Fibroblast of villous mesenchyme (primary cell): ENCODE data around the gene STX1A. TPM values are rescaled to one million over a fixed set of nuclear protein-coding genes. Genes with fewer than 3 reads are reported as not detected.

ENCODE experiments used
- DNase-seq: peaks from one replicate; pipeline ENCODE4 v3.0.0-alpha.2; 2010; ENCODE audit warnings: low read depth
- H3K4me3 ChIP-seq: 2 replicates; pipeline ENCODE4 v1.5.1; 2011; ENCODE audit warnings: low read depth, mild to moderate bottlenecking, low read length
- CTCF ChIP-seq: IDR thresholded peaks from 2 replicates; pipeline ENCODE4 v1.5.1; 2012; ENCODE audit warnings: low read depth, mild to moderate bottlenecking, low read length; ENCODE audit not compliant: insufficient read depth
- total RNA-seq: library from RNA; depleted of rRNA; stranded (reverse); fragments of >200 nt; gene quantifications from 2 replicates; pipeline ENCODE4 v1.2.3, GENCODE V29; 2012

STX1A gene
- 6.8 and 8.2 TPM in 2 replicates for total RNA-seq

DNA sequence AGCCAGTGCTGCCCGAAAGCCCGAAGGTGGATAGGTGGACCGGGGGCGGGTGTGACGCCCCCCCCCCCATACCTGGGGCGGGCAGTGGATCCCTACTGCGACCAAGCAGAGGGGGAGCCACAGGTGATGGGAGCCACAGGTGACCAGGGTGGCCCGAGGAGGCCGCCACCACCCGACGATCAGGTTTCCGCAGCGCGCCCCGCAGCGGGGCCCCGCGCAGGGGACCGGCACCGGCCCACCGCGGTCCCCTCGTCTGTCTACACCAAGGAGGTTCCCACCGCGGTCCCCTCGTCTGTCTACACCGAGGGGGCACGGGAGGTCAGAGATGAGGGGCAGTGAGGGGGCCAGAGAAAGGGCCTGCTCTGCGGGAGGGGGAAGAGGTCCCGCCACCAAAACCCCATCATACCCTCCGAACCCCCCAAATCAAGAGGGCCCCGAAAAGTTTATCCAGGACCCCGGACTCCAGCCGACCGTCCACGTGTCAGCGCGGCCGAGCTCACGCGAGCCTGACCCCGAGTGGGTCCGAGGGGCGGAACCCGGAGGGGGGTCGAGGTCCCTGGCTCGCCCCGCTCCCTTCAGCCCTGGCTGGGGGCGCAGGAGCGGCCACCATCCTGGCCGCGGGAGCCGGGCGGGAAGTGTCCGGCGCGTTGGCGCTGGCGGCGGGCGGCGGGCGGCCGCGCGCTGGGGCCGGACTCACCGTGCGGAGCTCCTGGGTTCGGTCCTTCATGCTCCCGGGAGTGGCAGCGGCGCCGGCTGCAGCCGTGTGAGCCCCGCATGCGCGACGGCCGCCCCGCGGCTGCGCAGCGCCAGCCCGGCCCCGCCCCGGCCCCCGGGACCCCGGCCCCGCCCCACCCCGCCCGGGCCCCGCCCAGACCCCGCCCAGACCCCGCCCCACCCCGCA, at the start of gene STX1A:
Gene STX1A, minus strand, starts transcription at position 765 of the 901 bp plus-strand sequence. Its CDS starts 38 bp downstream, at position 727.
- peak; percentile 64 for DNase-seq
- no peak for TF ChIP-seq CTCF

GRCh38 chr7:73768641-73769480, 49.4 kb upstream of the STX1A start:
- no peak for TF ChIP-seq CTCF
- no peak for DNase-seq
- H3K4me3 ChIP-seq, result no peak overlapping the region

More for the DNA sequence above, at the start of gene STX1A:
- peak within 1 kb of the TSS; percentile 77 for H3K4me3 ChIP-seq

GRCh38 chr7:73766556-73767229, 47.2 kb upstream of the STX1A start:
- no peak overlapping the region for H3K4me3 ChIP-seq
- no peak for TF ChIP-seq CTCF
- no peak for DNase-seq

DNA sequence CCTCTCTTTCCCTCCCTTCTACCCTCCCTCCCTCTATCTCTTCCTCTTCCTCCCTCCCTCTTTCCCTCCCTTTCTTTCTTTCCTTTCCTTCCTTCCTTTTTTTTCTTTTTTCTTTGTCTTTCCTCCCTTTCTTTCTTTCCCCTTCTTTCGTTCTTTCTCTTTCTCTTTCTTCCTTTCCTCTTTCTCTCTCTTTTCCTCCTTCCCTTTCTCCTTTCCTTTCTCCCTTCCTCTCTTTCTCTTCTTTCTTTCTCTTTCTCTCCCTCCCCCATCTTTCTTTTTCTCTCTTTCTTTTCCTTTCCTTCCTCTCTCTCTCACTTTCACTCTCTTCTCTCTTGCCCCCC, 43.2 kb upstream of the STX1A start:
- no peak for DNase-seq
- no peak for TF ChIP-seq CTCF
- no peak overlapping the region for H3K4me3 ChIP-seq

GRCh38 chr7:73761854-73762658, 42.6 kb upstream of the STX1A start:
- no peak for TF ChIP-seq CTCF
- DNase-seq, result no peak
- H3K4me3 ChIP-seq, result no peak overlapping the region
